NB4 (cell line): ENCODE data around the gene ADAP1.
A peak's percentile ranks its signal among the peaks of the same experiment; 100 is the strongest.
"Not testable (repeated sequence)": the region's sequence is repeated elsewhere in the genome, so short reads cannot be mapped to it uniquely, and the experiment has no call there.

Experiments used
- DNase-seq: peaks from one replicate; pipeline ENCODE4 v3.0.0; 2010; ENCODE audit warnings: low read depth
- H3K4me3 ChIP-seq: one replicate; pipeline ENCODE4 v1.5.1; 2011; ENCODE audit warnings: mild to moderate bottlenecking, low read depth, low read length, moderate library complexity
- MYC ChIP-seq: IDR thresholded peaks from 2 replicates; pipeline ENCODE4 v1.6.1; 2011; ENCODE audit warnings: low read depth, low read length
- POLR2A ChIP-seq: IDR thresholded peaks from 2 replicates; pipeline ENCODE4 v1.6.1; 2011; ENCODE audit warnings: mild to moderate bottlenecking; ENCODE audit not compliant: insufficient read length; ENCODE audit errors: extremely low read depth
- TF ChIP-seq, protein P1 (sequence below): IDR thresholded peaks from one replicate; pipeline ENCODE4 v1.5.1; 2012; ENCODE audit warnings: low read depth, low read length
- TF ChIP-seq, protein P2 (sequence below): IDR thresholded peaks from 2 replicates; pipeline ENCODE4 v1.6.1; 2011; ENCODE audit warnings: low read depth, low read length

Gene ADAP1

DNA sequence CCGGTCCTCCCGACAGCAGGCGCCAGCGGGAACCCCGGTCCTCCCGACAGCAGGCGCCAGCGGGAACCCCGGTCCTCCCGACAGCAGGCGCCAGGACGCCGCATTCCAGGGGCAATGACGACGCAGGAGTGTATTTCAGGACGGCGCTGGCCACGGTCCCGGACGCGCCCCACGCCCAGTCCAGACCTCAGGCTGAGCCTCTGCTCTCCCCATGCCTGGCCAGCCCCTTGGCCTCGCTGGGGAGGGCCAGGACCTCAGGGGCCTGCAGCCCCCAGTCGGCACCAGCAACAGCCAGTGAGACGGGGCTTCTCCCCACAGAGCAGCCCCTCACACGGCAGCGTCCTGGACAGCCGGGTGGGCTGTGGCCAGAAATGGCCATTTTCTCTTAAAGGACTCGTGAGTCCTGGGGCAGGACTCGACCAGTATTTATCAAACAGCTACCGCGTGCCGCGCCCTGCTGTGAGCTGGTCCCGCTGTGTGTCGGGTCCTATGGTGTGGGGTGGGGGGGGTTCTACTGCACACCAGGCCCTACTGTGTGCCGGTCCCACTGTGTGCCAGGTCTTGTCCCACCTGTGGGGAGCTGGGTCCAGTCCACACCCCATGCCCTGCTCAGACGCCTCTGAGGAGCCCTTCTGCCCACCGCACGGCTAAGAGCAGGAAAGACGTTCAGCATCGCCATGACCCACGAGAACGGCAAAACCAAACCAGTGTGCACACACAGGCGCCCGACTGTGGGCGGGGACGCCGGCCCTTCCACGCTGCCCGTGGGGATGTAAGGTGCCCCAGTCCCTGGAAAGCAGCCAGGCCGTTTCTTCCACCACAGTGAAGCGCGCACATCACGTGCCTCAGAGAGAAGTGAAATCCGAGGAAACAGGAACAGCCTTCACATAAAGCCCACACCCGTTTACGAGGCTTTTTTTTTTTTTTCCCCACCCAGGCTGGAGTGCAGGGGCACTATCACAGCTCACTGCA, 44.8 kb downstream of the ADAP1 start:
- TF ChIP-seq, protein P1, sequence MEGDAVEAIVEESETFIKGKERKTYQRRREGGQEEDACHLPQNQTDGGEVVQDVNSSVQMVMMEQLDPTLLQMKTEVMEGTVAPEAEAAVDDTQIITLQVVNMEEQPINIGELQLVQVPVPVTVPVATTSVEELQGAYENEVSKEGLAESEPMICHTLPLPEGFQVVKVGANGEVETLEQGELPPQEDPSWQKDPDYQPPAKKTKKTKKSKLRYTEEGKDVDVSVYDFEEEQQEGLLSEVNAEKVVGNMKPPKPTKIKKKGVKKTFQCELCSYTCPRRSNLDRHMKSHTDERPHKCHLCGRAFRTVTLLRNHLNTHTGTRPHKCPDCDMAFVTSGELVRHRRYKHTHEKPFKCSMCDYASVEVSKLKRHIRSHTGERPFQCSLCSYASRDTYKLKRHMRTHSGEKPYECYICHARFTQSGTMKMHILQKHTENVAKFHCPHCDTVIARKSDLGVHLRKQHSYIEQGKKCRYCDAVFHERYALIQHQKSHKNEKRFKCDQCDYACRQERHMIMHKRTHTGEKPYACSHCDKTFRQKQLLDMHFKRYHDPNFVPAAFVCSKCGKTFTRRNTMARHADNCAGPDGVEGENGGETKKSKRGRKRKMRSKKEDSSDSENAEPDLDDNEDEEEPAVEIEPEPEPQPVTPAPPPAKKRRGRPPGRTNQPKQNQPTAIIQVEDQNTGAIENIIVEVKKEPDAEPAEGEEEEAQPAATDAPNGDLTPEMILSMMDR: no peak
- TF ChIP-seq MYC (no peak), POLR2A (no peak)
- TF ChIP-seq, protein P2, sequence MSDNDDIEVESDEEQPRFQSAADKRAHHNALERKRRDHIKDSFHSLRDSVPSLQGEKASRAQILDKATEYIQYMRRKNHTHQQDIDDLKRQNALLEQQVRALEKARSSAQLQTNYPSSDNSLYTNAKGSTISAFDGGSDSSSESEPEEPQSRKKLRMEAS: no peak
- peak; percentile 39 for DNase-seq
- H3K4me3 ChIP-seq: no peak overlapping the region

DNA sequence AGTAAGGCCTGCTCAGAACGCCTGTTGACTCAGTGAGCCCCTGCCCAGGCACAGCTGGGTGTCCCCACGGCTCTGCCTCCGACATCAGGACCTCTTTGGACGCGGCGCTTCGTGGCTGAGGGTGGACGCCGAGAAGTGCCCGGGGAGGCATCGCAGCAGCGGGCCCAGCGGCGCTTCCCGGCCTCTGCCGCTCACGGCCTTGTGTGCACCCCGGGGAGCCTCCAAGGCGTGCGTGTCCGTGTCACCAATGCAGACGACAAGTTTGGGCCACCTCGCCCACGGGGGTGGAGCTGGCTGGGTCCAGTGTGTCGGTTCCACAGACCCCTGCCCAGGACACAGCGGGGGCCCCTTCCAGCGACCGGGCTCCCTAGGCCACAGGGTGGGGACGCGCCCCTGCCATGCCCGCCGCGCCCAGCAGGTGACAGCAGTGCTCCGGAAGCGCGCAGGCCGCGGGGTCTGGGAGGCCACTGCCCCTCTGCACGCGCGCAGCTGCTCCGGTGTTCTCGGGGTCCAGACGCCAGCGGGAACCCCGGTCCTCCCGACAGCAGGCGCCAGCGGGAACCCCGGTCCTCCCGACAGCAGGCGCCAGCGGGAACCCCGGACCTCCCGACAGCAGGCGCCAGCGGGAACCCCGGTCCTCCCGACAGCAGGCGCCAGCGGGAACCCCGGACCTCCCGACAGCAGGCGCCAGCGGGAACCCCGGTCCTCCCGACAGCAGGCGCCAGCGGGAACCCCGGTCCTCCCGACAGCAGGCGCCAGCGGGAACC, 45.7 kb downstream of the ADAP1 start:
- not testable (repeated sequence) for DNase-seq, H3K4me3 ChIP-seq

GRCh38 chr7:908159-908581, 46.3 kb downstream of the ADAP1 start:
- TF ChIP-seq, protein P2: no peak
- TF ChIP-seq, protein P1: no peak
- TF ChIP-seq MYC (no peak), POLR2A (no peak)
- H3K4me3 ChIP-seq: no peak overlapping the region
- DNase-seq: no peak

DNA sequence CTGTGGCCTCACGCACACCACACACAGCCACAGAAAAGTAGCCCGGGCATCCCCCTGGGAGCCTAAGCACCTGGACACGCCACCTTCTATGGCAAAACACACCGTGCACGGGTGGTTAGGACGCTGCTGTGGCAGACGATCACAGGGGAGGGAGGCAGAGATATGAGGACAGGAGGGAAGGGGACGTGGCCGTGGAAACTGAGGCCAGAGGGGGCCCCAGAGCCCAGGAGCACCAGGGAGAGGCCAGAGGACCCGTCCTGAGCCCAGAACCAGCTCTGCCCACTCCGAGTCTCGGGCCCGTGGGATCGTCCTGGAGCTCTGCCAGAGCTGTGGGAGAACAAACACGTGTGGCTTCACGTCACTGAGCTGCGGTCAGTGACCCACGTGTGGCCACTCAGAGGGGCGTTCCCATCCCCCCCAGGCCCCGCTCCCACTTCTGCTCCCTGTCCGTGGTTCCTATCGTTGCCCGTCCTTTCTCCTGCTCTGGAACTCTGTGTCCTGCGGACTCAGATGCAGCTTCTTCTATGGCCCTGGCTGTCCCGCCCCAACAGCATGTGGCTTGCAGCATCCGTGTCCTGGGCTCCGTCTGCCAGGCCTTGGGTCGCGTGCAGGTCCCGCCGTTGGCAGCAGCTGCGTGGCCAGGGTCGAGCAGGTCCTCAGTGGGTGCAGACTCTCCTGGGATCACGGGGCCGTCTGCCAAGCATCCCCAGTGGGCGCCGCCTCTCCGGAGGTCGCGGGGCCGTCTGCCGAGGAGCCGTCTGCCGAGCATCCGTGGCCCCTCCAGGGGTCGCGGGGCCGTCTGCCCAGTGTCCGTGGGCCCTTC, 47.1 kb downstream of the ADAP1 start:
- no peak for DNase-seq
- no peak overlapping the region for H3K4me3 ChIP-seq
- TF ChIP-seq, protein P2: no peak
- TF ChIP-seq, protein P1: no peak

DNA sequence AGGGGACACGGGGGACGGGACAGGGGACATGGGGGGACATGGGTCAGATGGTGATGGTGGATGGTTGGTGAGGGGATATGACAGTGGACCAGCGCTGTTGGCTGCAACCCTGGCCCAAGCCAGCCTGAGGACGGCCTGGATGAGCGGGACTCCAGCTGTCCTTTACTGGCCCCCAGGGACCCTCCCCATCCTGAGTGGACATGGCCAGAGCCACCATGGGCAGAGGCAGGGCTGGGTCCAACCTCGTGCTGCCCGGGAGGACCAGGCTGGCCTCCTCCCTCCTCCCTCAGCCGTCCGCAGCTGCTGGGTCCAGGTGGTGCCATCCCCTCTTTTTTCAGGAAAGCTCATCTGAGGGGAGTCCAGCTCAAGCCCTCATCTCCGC, 47.7 kb downstream of the ADAP1 start:
- peak; percentile 45 for DNase-seq
- TF ChIP-seq, protein P2: no peak

DNA sequence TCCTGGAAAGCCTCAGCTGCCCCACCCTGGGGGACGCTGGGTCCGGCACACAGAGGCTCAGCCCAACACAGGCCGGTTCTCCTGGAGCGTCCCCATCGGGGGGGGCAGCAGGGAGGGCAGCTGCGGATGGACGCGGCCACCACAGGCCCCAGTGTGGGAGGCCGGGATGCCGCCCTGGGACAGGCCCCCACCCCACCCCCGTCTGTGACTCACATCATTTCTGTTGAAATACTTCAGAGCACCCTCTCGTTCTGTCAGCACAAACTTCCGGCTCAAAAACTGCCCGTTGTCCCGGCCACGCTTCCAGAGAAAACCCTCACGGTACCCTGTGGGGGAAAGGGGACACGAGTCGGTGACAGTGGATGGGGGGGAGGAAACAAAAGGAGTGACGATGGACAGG, 49.6 kb downstream of the ADAP1 start:
- peak overlapping the region; percentile 32 for H3K4me3 ChIP-seq
- TF ChIP-seq POLR2A (no peak), MYC (peak; percentile 58)
- TF ChIP-seq, protein P2: peak; percentile 61
- DNase-seq: peak; percentile 87

More for the DNA sequence above, 47.7 kb downstream of the ADAP1 start:
- no peak overlapping the region for H3K4me3 ChIP-seq
